Kidney (tissue), 14 donors: ENCODE data around the gene DNAJC10. TPM values are rescaled to one million over a fixed set of nuclear protein-coding genes. Genes with fewer than 3 reads are reported as not detected.
"Not testable (repeated sequence)": the region's sequence is repeated elsewhere in the genome, so short reads cannot be mapped to it uniquely, and the experiment has no call there.

ENCODE experiments used
- DNase-seq, 5 donors: peaks; one replicate each; pipeline ENCODE4 v3.0.0-alpha.2; 2013 to 2020
- FAIRE-seq: peaks from 2 replicates; lab custom pipeline; 2012; peaks lifted over from hg19 to GRCh38; lab: Jason Lieb, UNC
- H3K27ac ChIP-seq, 2 donors: one replicate each; pipeline ENCODE4 v1.7.0; 2013; ENCODE audit warnings: low read depth in 2 of 2, low read length in 2 of 2, inconsistent platforms in 1 of 2
- H3K27me3 ChIP-seq: one replicate; pipeline ENCODE4 v1.7.1; 2013; ENCODE audit warnings: low read length, inconsistent platforms; ENCODE audit not compliant: control insufficient read depth, insufficient read depth
- H3K36me3 ChIP-seq, 3 donors: one replicate each; pipeline versions ENCODE4 v1.7.0 to v1.7.1; 2013; ENCODE audit warnings: low read length in 3 of 3, control low read depth in 1 of 3, inconsistent platforms in 1 of 3; ENCODE audit not compliant: insufficient read depth in 3 of 3, control insufficient read depth in 2 of 3
- H3K4me1 ChIP-seq, 3 donors: one replicate each; pipeline versions ENCODE4 v1.7.0 to v1.7.1; 2013; ENCODE audit warnings: low read length in 3 of 3, inconsistent platforms in 1 of 3, low read depth in 1 of 3; ENCODE audit not compliant: control insufficient read depth in 2 of 3, insufficient read depth in 2 of 3
- H3K4me3 ChIP-seq, 3 donors: one replicate each; pipeline versions ENCODE4 v1.7.0 to v1.8.1; 2013; ENCODE audit warnings: low read length in 3 of 3, control low read depth in 1 of 3, inconsistent platforms in 1 of 3
- H3K9ac ChIP-seq, 3 donors: one replicate each; pipeline versions ENCODE4 v1.7.0 to v1.7.1; 2013; ENCODE audit warnings: low read length in 3 of 3, control low read depth in 1 of 3, inconsistent platforms in 1 of 3
- H3K9me3 ChIP-seq, 3 donors: one replicate each; pipeline versions ENCODE4 v1.7.0 to v1.7.1; 2013; ENCODE audit warnings: low read length in 3 of 3, control low read depth in 1 of 3, inconsistent platforms in 1 of 3; ENCODE audit not compliant: control insufficient read depth in 2 of 3, insufficient read depth in 1 of 3
- intact Hi-C: fragments of 100-400 bp; cut with DNase I; formaldehyde crosslinking; loops from one replicate; pipeline ENCODE4 v1.11.1; 2022
- polyA plus RNA-seq: library from polyadenylated mRNA; stranded (reverse); fragments of 350-450 nt; fragmentation: Illumina TruSeq; extraction: RNeasy Lipid Tissue Mini Kit (QIAGEN cat#74804); gene quantifications from one replicate; pipeline ENCODE4 v1.2.3, GENCODE V29; 2014; ENCODE audit warnings: low read depth, low replicate concordance; ENCODE audit not compliant: insufficient read depth
- total RNA-seq: library from RNA; stranded (reverse); fragmentation: NEBNext Ultra II Directional; extraction: Animal tissue kit (Norgen Biotek cat#: 25700); gene quantifications from one replicate; pipeline ENCODE4 v1.2.1, GENCODE V29; 2021
- TF ChIP-seq, protein P1 (sequence below): IDR thresholded peaks from 3 replicates; pipeline ENCODE4 v1.5.1; 2012; ENCODE audit warnings: mild to moderate bottlenecking, moderate library complexity, borderline replicate concordance; ENCODE audit not compliant: insufficient read depth; ENCODE audit errors: extremely low read depth
- donor health status: control.
- donor health status: control.
- donor health status: control.
- donor health status: control.
- donor health status: control.
- donor health status: DM: yes; HTN: yes; CAD: no.
- donor health status: Normal renal cell carcinoma (clear cell type).

DNAJC10 gene
- total and polyA plus RNA-seq, 2 donors from 2014 or later = 30.1 to 127 TPM

DNA sequence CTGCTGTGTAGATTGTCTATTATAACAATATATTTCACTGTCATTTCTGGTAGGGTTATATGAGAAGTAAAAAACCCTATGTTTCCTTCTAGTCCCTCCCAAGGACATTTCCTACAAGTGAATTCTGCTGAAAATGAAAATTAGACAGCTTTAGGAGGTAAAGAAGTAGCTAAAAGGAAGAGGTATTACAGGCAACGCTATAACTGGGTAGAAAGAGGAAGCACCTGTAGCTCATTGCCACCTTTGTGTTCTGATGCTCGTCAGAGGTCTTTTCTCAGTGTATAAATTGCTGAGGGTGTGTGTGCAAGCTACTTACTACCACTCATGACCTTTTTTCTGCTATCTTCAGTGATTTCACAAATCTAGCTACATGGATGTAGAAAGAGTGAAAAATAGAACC, 1.4 kb downstream of the DNAJC10 start:
- Histone ChIP-seq H3K4me3 (peak overlapping the region in 1 of 3 donors; percentile 98), H3K36me3 (peaks cover 0 to 4% (median 2%) of the 10 kb centered on the region in 3 donors), H3K9me3 (no peaks in the 10 kb centered on the region), H3K9ac (no peak overlapping the region), H3K27me3 (no peaks in the 10 kb centered on the region), H3K27ac (no peak overlapping the region), H3K4me1 (peaks cover 0 to 8% (median 6%) of the 10 kb centered on the region in 3 donors)
- intact Hi-C loops = no loop called here
- TF ChIP-seq, protein P1, sequence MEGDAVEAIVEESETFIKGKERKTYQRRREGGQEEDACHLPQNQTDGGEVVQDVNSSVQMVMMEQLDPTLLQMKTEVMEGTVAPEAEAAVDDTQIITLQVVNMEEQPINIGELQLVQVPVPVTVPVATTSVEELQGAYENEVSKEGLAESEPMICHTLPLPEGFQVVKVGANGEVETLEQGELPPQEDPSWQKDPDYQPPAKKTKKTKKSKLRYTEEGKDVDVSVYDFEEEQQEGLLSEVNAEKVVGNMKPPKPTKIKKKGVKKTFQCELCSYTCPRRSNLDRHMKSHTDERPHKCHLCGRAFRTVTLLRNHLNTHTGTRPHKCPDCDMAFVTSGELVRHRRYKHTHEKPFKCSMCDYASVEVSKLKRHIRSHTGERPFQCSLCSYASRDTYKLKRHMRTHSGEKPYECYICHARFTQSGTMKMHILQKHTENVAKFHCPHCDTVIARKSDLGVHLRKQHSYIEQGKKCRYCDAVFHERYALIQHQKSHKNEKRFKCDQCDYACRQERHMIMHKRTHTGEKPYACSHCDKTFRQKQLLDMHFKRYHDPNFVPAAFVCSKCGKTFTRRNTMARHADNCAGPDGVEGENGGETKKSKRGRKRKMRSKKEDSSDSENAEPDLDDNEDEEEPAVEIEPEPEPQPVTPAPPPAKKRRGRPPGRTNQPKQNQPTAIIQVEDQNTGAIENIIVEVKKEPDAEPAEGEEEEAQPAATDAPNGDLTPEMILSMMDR = no peak
- no peak for FAIRE-seq
- no peak for DNase-seq

DNA sequence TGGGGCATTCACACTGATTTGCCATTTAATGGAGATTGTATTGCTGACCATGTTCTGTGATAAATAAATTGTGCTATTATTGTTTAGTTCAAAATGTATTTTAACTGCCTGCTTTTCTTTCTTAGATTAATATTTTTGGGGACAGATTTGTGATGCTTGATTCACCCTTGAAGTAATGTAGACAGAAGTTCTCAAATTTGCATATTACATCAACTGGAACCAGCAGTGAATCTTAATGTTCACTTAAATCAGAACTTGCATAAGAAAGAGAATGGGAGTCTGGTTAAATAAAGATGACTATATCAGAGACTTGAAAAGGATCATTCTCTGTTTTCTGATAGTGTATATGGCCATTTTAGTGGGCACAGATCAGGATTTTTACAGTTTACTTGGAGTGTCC, 1.8 kb downstream of the DNAJC10 start:
- H3K9ac ChIP-seq = no peak overlapping the region
- no peak overlapping the region for H3K4me3 ChIP-seq
- no peak overlapping the region for H3K27ac ChIP-seq
- no peaks in the 10 kb centered on the region for H3K27me3 ChIP-seq
- TF ChIP-seq, protein P1 = no peak
- DNase-seq (no peak), FAIRE-seq (no peak)
- no peaks in the 10 kb centered on the region for H3K9me3 ChIP-seq
- intact Hi-C loops = no loop called here
- H3K36me3 ChIP-seq = peaks cover 0 to 4% (median 2%) of the 10 kb centered on the region in 3 donors
- peaks cover 0 to 8% (median 6%) of the 10 kb centered on the region in 3 donors for H3K4me1 ChIP-seq

DNA sequence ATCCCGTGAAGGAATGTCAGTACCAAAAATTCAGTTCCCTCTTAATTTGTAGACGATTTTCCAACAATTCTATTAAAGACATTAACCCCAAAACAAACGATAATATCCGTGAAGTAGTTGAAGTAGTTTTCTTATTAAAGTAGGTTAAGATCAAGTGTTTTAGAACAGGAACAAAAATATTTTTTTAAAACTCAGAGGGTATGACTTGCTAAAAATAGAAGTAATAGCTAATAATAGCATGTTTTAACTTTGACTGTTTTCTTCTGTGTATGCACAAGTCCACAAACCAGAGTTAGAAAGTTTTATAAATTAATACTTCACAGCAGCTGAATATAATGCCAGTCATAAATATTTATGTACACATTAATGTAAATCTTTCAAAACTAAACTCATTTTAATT, 2.4 kb downstream of the DNAJC10 start:
- DNase-seq (no peak), FAIRE-seq (peak; percentile 21)
- intact Hi-C loops = no loop called here
- Histone ChIP-seq H3K9me3 (no peaks in the 10 kb centered on the region), H3K27me3 (no peaks in the 10 kb centered on the region), H3K4me1 (peaks cover 0 to 8% (median 6%) of the 10 kb centered on the region in 3 donors), H3K9ac (no peak overlapping the region), H3K4me3 (no peak overlapping the region), H3K27ac (no peak overlapping the region), H3K36me3 (peaks cover 0 to 4% (median 2%) of the 10 kb centered on the region in 3 donors)
- TF ChIP-seq, protein P1 = no peak

DNA sequence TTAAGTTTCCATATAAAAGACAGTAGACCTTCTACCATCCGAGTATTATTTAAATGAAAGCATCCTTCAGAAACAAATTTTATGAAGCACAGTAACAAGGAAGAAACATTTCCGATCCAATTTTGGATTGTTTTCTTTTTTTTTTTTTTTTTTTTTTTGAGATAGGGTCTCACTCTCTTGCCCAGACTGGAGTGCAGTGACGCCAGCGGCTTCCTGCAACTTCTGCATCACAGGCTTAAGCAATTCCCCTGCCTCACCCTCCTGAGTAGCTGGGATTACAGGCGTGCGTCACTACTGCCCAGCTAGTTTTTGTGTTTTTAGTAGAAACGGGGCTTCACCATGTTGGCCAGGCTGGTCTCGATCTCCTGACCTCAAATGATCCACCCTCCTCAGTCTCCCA, 3.1 kb downstream of the DNAJC10 start:
- H3K27ac ChIP-seq, H3K9ac ChIP-seq, H3K27me3 ChIP-seq, H3K36me3 ChIP-seq, H3K4me3 ChIP-seq, H3K4me1 ChIP-seq, intact Hi-C loops, H3K9me3 ChIP-seq, DNase-seq, FAIRE-seq: not testable (repeated sequence)
